ENCODE data around the gene DAAM1.

DNA sequence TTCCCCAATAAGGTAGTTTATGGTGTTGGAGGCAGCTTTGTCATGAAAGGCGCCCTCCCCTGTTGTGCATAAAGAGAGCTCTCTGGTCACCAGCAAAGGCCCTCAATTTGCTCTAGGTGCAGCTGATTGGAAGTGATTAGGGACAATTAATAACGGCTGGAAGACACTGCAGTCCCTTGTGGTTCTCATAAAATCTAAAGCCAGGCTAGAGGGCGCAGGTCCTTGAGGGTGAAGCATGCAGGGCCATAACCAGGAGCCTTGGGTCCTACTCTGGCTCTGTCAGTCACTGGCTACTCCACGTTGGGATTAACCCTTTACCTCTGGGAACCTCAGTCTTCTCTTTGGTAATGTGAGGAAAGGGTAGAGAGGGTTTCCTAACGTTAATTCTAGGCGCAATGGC, 1.9 kb downstream of the DAAM1 start:
- TF ChIP-seq, protein P1, sequence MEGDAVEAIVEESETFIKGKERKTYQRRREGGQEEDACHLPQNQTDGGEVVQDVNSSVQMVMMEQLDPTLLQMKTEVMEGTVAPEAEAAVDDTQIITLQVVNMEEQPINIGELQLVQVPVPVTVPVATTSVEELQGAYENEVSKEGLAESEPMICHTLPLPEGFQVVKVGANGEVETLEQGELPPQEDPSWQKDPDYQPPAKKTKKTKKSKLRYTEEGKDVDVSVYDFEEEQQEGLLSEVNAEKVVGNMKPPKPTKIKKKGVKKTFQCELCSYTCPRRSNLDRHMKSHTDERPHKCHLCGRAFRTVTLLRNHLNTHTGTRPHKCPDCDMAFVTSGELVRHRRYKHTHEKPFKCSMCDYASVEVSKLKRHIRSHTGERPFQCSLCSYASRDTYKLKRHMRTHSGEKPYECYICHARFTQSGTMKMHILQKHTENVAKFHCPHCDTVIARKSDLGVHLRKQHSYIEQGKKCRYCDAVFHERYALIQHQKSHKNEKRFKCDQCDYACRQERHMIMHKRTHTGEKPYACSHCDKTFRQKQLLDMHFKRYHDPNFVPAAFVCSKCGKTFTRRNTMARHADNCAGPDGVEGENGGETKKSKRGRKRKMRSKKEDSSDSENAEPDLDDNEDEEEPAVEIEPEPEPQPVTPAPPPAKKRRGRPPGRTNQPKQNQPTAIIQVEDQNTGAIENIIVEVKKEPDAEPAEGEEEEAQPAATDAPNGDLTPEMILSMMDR (IDR thresholded peaks at IDR 0.05) = no peak
- no peak for TF ChIP-seq POLR2A (IDR thresholded peaks at IDR 0.05)
